HEK293 (cell line): Measurements from ENCODE around the gene SGTB.
"Not testable (repeated sequence)": the region's sequence is repeated elsewhere in the genome, so short reads cannot be mapped to it uniquely, and the experiment has no call there.

ENCODE experiments used
- CTCF ChIP-seq: fragments of 450-650 bp; formaldehyde crosslinking; IDR thresholded peaks from 2 replicates; pipeline ENCODE4 v1.5.1; 2016; ENCODE audit warnings: missing biosample characterization, missing genetic modification characterization
- MZF1 ChIP-seq: fragments of 450-650 bp; formaldehyde crosslinking; IDR thresholded peaks from 2 replicates; pipeline ENCODE4 v1.5.1; 2017; ENCODE audit warnings: missing biosample characterization, missing genetic modification characterization, borderline replicate concordance
- TRIM28 ChIP-seq: IDR thresholded peaks from 2 replicates; pipeline ENCODE4 v1.6.1; 2011; ENCODE audit warnings: low read length, control low read depth, borderline replicate concordance
- YY1 ChIP-seq: fragments of 450-650 bp; formaldehyde crosslinking; IDR thresholded peaks from 2 replicates; pipeline ENCODE4 v1.5.1; 2018; ENCODE audit warnings: missing biosample characterization, missing genetic modification characterization
- ZBTB26 ChIP-seq: fragments of 450-650 bp; formaldehyde crosslinking; optimal IDR thresholded peaks from 2 replicates; pipeline ENCODE3; 2016; ENCODE audit warnings: missing biosample characterization, mild to moderate bottlenecking, missing genetic modification characterization
- ZBTB7A ChIP-seq: fragments of 450-650 bp; formaldehyde crosslinking; IDR thresholded peaks from 2 replicates; pipeline ENCODE4 v1.5.1; 2016; ENCODE audit warnings: low read depth, missing biosample characterization, missing genetic modification characterization
- ZNF121 ChIP-seq: fragments of 450-650 bp; formaldehyde crosslinking; IDR thresholded peaks from 2 replicates; pipeline ENCODE4 v1.5.1; 2016; ENCODE audit warnings: missing biosample characterization, missing genetic modification characterization
- ZNF558 ChIP-seq: fragments of 450-650 bp; formaldehyde crosslinking; IDR thresholded peaks from 2 replicates; pipeline ENCODE4 v1.5.1; 2016; ENCODE audit warnings: missing biosample characterization, missing genetic modification characterization
- ZNF624 ChIP-seq: fragments of 450-650 bp; formaldehyde crosslinking; IDR thresholded peaks from 2 replicates; pipeline ENCODE4 v1.5.1; 2017; ENCODE audit warnings: missing biosample characterization, missing genetic modification characterization
- ZNF639 ChIP-seq: fragments of 450-650 bp; formaldehyde crosslinking; IDR thresholded peaks from 2 replicates; pipeline ENCODE4 v1.5.1; 2016; ENCODE audit warnings: missing biosample characterization, missing genetic modification characterization
- ZNF707 ChIP-seq: fragments of 450-650 bp; formaldehyde crosslinking; IDR thresholded peaks from 2 replicates; pipeline ENCODE4 v1.5.1; 2016; ENCODE audit warnings: missing biosample characterization, missing genetic modification characterization
- ZNF785 ChIP-seq: fragments of 450-650 bp; formaldehyde crosslinking; IDR thresholded peaks from 2 replicates; pipeline ENCODE4 v1.5.1; 2016; ENCODE audit warnings: missing biosample characterization, missing genetic modification characterization

GRCh38 chr5:65676056-65676455 lies 45.9 kb downstream of the SGTB start:
- TF ChIP-seq ZNF639; MZF1 (tag by site-specific recombination); YY1 (tag by site-specific recombination); ZNF707; ZBTB26; ZNF121 (tag by site-specific recombination); TRIM28; ZNF624 (tag by site-specific recombination); ZNF558 (tag by site-specific recombination); CTCF; ZBTB7A (tag by site-specific recombination); ZNF785: not testable (repeated sequence)
